Hypothalamus (tissue), 51 donors: ENCODE results near the gene TNFRSF21.
"Not testable (repeated sequence)": the region's sequence is repeated elsewhere in the genome, so short reads cannot be mapped to it uniquely, and the experiment has no call there.

Experiments
- DNase-seq, 51 donors: peaks; one replicate each; lab custom pipeline; 2025; lab: John Stamatoyannopoulos, UW

Gene TNFRSF21

GRCh38 chr6:47309291-47310130, at the start of gene TNFRSF21:
Gene TNFRSF21, minus strand, starts transcription at chr6:47309905. Its CDS starts 394 bp downstream, at chr6:47309511.
- peak; percentile 28 to 95 (median 88) for DNase-seq

- no peak for DNase-seq
These were observed 48.9 kb upstream of the TNFRSF21 start for GRCh38 chr6:47358440-47359225.

DNA sequence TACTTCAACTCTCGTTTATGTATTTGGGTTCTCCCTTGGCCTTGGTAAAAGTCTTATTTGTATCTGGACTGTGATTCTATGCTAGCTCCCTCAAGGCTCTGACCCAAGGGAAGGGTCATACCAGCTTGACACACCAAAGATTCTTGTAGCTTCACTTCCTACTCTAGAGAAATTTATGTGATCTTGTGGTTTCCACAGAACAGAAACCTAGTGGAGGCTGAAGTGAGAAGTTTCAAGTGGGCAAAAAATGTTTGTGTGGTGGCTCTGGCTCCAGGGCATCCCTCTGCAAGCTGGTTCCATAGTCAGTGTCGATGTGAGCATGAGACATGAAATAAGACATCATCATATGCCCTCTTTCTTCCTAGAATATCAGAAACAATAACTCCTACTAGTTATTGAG, 48.1 kb upstream of the TNFRSF21 start:
- no peak for DNase-seq

- DNase-seq = no peak
These were observed 45.8 kb upstream of the TNFRSF21 start for GRCh38 chr6:47355496-47355895.

GRCh38 chr6:47353871-47354270, 44.2 kb upstream of the TNFRSF21 start:
- no peak for DNase-seq

GRCh38 chr6:47352966-47353365, 43.3 kb upstream of the TNFRSF21 start:
- DNase-seq = no peak

- DNase-seq = no peak
These were observed 42.7 kb upstream of the TNFRSF21 start for GRCh38 chr6:47352194-47352920.

DNA sequence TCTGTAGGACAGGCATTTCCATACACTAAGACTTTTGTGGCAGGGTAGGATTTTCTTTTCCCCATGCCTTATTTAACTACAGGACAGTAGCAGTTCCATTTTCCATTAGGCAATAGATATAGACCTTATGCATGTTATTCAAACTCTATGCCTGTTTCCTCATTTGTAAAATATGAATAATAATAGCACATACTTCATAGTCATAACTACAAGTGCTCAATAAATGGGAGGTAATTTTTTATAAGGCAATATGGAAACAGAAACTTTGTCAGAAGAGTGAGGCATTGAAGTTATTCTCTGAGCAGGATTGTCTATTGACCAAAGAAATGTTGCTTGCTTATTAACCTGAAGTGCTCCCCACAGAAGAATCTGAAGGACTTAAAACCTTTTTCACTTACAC, 41.9 kb upstream of the TNFRSF21 start:
- no peak for DNase-seq

- no peak for DNase-seq
These were observed 40.2 kb upstream of the TNFRSF21 start for GRCh38 chr6:47349931-47350330.

DNA sequence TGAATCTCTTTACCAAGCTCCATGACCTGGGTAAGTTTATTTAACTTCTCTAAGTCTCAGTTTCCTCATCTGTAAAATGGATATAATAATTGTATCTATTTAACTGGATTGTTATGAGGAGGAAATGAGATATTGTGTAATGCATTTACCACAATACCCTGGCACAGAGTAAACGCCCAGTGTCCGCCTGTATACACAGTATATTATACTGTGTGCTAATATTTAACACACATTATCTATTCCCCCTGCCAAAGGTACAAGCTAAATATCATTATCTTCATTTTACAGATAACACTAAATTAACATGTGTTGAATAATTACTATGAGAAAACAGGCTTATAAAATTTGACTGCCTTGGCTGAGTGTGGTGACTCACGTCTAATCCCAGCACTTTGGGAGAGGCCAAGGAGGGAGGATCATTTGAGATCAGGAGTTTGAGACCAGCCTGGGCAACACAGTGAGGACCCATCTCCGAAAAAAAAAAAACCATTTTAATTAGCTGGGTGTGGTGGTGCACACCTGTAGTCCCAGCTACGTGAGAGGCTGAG, 38.7 kb upstream of the TNFRSF21 start:
- no peak for DNase-seq

DNA sequence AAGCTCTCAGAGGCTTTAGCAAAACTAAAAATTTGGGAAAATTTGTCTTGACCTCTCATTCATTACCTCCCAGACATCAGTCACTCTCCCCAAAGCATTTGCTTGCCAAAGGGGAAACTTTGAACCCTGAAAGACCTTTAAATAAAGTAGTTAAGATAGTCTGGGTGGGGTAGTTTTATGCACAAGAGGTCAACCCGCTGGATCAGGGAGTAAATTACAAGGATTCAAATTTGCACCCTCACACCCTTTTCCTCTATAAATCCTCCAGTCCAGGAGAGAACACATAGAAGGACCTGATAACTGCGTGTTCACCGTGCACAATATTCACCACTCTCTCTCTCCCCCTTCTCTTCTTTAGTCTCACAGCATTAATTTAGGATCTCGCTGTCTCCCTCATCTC, 36.1 kb upstream of the TNFRSF21 start:
- no peak for DNase-seq

DNA sequence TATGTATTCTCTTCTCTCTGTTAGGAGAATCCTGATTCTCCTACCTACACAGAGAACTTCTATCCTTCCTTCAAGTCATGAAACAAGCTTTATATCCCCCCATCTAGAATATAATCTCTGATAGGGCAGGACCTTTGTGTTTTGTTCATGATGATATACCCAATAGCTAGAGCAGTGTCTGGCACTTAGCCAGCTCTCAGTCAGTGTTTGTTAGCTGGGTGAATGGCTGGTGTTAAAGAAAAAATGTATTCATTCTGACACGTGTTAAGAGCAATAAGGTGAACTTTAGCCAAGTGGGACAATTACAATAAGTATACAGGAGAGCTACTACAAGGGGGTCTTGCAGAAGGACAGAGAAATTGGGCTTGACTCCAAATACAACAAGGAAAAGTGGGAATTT, 34.3 kb upstream of the TNFRSF21 start:
- no peak for DNase-seq

GRCh38 chr6:47343600-47343999, 33.9 kb upstream of the TNFRSF21 start:
- no peak for DNase-seq

DNA sequence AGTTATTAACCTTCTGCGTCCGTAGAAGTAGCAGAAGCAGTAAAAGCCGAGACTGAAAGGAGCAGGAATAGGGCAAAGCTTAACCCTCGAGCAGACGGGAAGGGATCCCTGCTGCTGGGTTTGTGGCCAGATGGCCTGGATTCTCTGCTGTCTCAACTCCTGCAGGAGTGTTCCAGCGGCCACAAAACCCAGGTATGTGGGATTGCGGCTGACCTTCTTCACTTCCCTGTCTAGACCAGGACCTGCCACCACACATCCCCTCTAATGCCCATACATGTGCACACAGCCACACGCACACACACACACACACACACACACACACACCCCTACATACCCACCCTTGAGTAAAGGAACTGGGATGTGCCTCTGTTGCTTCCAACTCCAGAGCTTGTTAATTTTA, 33.1 kb upstream of the TNFRSF21 start:
- DNase-seq = no peak

DNA sequence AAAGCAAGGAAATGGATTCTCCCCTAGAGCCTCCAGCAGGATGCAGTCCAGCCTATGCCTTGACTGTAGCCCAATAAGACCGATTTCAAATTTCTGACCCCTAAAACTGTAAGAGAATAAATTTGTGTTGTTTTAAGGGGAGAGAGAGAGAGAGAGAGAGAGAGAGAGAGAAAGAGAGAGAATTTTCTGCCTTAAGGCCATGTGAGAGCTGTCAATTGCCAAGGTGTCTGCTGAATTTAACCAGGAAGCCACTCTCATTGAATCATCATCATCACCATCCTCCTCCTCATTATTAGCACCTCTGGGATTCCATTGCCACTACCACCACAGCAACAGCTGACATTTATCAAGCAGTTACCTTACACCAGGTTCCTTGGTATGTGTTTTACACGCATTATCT, 27.8 kb upstream of the TNFRSF21 start:
- no peak for DNase-seq

DNA sequence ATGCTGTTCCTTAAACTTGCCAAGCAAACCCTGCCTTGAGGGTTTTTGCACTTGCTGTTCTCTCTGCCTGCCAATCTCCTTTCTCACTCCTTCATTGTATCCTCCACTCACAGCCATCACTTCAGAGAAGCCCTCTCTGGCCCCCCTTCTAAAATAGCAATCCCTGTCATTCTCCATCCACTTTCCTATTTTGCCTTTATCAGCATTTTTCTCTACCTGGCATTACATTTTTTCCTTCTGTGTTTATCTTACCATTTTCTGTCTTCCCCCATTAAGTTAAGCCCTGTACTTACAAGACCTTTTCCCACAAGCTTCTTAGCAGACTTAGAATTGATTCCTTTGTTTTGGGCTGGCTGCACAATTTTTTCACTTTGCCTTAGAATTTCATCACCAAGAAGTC, 26.6 kb upstream of the TNFRSF21 start:
- DNase-seq = no peak

- peak in 1 of 51 donors; percentile 5 for DNase-seq
These were observed 25.8 kb upstream of the TNFRSF21 start for GRCh38 chr6:47335466-47335865.

DNA sequence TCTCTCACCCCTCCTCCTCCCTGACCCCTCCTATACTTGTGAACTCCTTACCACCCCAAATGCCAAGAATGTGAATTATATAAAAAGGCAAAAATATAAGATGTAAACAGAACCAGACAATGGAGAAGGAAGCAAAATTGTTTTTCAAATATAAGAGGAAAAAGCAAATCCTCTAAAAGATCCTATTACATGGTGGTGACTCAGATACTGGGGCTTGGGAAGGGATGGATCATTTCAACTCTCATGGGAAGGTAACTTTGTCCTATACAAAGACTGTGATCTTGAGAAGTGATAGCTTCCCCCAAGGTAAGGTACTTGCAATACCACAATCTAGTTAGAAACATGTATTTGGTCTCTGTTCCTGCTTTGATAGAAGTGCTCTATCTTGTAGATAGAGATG, 24.6 kb upstream of the TNFRSF21 start:
- DNase-seq = no peak

- DNase-seq = not testable (repeated sequence)
These were observed 18.9 kb upstream of the TNFRSF21 start for GRCh38 chr6:47328606-47329005.

DNA sequence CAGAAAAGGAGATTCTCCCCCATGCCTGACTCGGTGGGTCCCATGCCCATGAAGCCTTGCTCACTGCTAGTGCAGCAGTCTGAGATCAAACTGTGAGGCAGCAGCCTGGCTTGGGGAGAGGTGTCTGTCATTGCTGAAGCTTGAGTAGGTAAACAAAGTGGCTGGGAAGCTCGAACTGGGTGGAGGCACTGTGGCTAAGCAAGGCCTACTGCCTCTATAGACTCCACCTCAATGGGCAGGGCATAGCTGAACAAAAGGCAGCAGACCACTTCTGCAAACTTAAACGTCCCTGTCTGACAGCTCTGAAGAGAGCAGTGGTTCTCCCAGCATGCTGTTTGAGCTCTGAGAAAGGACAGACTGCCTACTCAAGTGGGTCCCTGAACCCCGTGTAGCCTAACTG, 18.4 kb upstream of the TNFRSF21 start:
- DNase-seq = not testable (repeated sequence)

DNA sequence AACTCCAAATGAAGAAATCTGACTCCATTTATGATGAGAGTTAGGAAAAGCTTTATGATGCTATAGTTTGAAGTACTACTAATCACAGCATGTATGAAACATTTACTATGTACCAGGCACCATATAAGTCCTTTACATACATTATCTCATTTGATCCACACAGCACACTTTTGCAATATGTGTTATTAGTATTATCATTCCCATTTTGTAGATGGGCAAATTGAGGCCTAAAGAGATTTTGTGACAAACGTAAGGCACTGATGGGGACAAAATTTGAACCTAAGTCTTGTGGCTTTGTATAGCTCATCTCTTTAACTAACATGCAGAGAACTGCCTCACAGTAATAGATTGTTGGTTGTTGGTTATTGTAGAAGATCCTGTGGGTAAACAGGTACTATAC, 14.2 kb upstream of the TNFRSF21 start:
- no peak for DNase-seq
